IPS-18c (cell line): ENCODE measurements around the gene TRIM32.
A peak's percentile ranks its signal among the peaks of the same experiment; 100 is the strongest.
"Not testable (repeated sequence)": the region's sequence is repeated elsewhere in the genome, so short reads cannot be mapped to it uniquely, and the experiment has no call there.

ENCODE experiments used
- H3K4me3 ChIP-seq: 2 replicates; pipeline ENCODE4 v1.7.0; 2013; ENCODE audit warnings: low read depth, mild to moderate bottlenecking, low read length, moderate library complexity; ENCODE audit not compliant: insufficient read depth
- H3K9me3 ChIP-seq: one replicate; pipeline ENCODE4 v1.6.1; 2013; ENCODE audit warnings: mild to moderate bottlenecking, low read length, moderate library complexity; ENCODE audit not compliant: control insufficient read depth, insufficient read depth

TRIM32 gene

GRCh38 chr9:116668970-116669695 lies 18.0 kb upstream of the TRIM32 start:
- no peaks in the 10 kb centered on the region for H3K9me3 ChIP-seq
- no peak overlapping the region for H3K4me3 ChIP-seq

- no peak overlapping the region for H3K4me3 ChIP-seq
- H3K9me3 ChIP-seq, result no peaks in the 10 kb centered on the region
Observed at GRCh38 chr9:116671605-116672004, 15.5 kb upstream of the TRIM32 start.

- no peak overlapping the region for H3K4me3 ChIP-seq
- H3K9me3 ChIP-seq, result no peaks in the 10 kb centered on the region
Observed at GRCh38 chr9:116673375-116673774, 13.7 kb upstream of the TRIM32 start.

GRCh38 chr9:116674210-116674980 lies 12.7 kb upstream of the TRIM32 start:
- no peak overlapping the region for H3K4me3 ChIP-seq
- H3K9me3 ChIP-seq, result no peaks in the 10 kb centered on the region

- Histone ChIP-seq H3K4me3 (no peak overlapping the region), H3K9me3 (no peaks in the 10 kb centered on the region)
Observed at GRCh38 chr9:116683535-116683934, 3.6 kb upstream of the TRIM32 start.

GRCh38 chr9:116685166-116685565 lies 1.9 kb upstream of the TRIM32 start:
- H3K9me3 ChIP-seq, result no peaks in the 10 kb centered on the region
- no peak overlapping the region for H3K4me3 ChIP-seq

- Histone ChIP-seq H3K4me3 (peak overlapping the region; percentile 39; the same call in 1 of the 2 replicates), H3K9me3 (no peaks in the 10 kb centered on the region)
Observed at GRCh38 chr9:116686135-116686534, 970 bp upstream of the TRIM32 start.

- Histone ChIP-seq H3K4me3 (peak overlapping the region; percentile 39), H3K9me3 (no peaks in the 10 kb centered on the region)
Observed at GRCh38 chr9:116686693-116687073, 422 bp upstream of the TRIM32 start.

- no peaks in the 10 kb centered on the region for H3K9me3 ChIP-seq
- H3K4me3 ChIP-seq, result peak overlapping the region; percentile 39
Observed at GRCh38 chr9:116687754-116688135, 640 bp downstream of the TRIM32 start.

GRCh38 chr9:116688806-116689485 lies 1.8 kb downstream of the TRIM32 start:
- Histone ChIP-seq H3K4me3 (no peak overlapping the region), H3K9me3 (no peaks in the 10 kb centered on the region)

- Histone ChIP-seq H3K9me3 (no peaks in the 10 kb centered on the region), H3K4me3 (no peak overlapping the region)
Observed at GRCh38 chr9:116689486-116690032, 2.5 kb downstream of the TRIM32 start.

GRCh38 chr9:116690805-116691204 lies 3.7 kb downstream of the TRIM32 start:
- H3K9me3 ChIP-seq, result not testable (repeated sequence)

GRCh38 chr9:116691607-116692006 lies 4.5 kb downstream of the TRIM32 start:
- no peaks in the 10 kb centered on the region for H3K9me3 ChIP-seq
- no peak overlapping the region for H3K4me3 ChIP-seq

More at GRCh38 chr9:116690805-116691204, 3.7 kb downstream of the TRIM32 start:
- not testable (repeated sequence) for H3K4me3 ChIP-seq

- Histone ChIP-seq H3K9me3 (no peaks in the 10 kb centered on the region), H3K4me3 (no peak overlapping the region)
Observed at GRCh38 chr9:116692616-116693015, 5.5 kb downstream of the TRIM32 start.

- Histone ChIP-seq H3K4me3 (no peak overlapping the region), H3K9me3 (no peaks in the 10 kb centered on the region)
Observed at GRCh38 chr9:116693233-116693731, 6.2 kb downstream of the TRIM32 start.

- Histone ChIP-seq H3K9me3 (no peaks in the 10 kb centered on the region), H3K4me3 (no peak overlapping the region)
Observed at GRCh38 chr9:116694785-116695291, 7.7 kb downstream of the TRIM32 start.

GRCh38 chr9:116695438-116695837 lies 8.3 kb downstream of the TRIM32 start:
- H3K4me3 ChIP-seq, result no peak overlapping the region

More at GRCh38 chr9:116695438-116695837, 8.3 kb downstream of the TRIM32 start:
- no peaks in the 10 kb centered on the region for H3K9me3 ChIP-seq
